CD4-positive, alpha-beta memory T cell (primary cell): ENCODE data around the gene B3GNT2. TPM values are rescaled to one million over a fixed set of nuclear protein-coding genes. Genes with fewer than 3 reads are reported as not detected.

Source experiments
- CTCF ChIA-PET: fragments of 350-600 bp; sonication (Branson Sonifier 250); formaldehyde crosslinking; loops from one replicate; lab custom pipeline; 2021; ENCODE audit warnings: inconsistent platforms; ENCODE audit not compliant: partially characterized antibody; lab: Charles Lee
- POLR2A ChIA-PET: fragments of 350-600 bp; sonication (Branson Sonifier 250); formaldehyde crosslinking; loops from one replicate; lab custom pipeline; 2021; ENCODE audit not compliant: partially characterized antibody; lab: Charles Lee
- DNase-seq, 5 donors: peaks; one replicate each; pipeline versions ENCODE4 v3.0.0 to v3.0.0-alpha.2; 2020 to 2022; ENCODE audit warnings: mixed read lengths in 1 of 5
- H3K27ac ChIP-seq: one replicate; pipeline ENCODE4 v1.7.0; 2013; ENCODE audit warnings: low read depth, low read length
- H3K27me3 ChIP-seq: 2 replicates; pipeline ENCODE4 v1.7.0; 2013; ENCODE audit warnings: mild to moderate bottlenecking, low read length, moderate library complexity; ENCODE audit not compliant: insufficient read depth
- H3K36me3 ChIP-seq: 2 replicates; pipeline ENCODE4 v1.7.0; 2013; ENCODE audit warnings: mild to moderate bottlenecking, low read length, moderate library complexity; ENCODE audit not compliant: insufficient read depth
- H3K4me1 ChIP-seq: 2 replicates; pipeline ENCODE4 v1.7.0; 2013; ENCODE audit warnings: mild to moderate bottlenecking, low read length, moderate library complexity; ENCODE audit not compliant: insufficient read depth
- H3K4me3 ChIP-seq, 2 donors: one replicate each; pipeline ENCODE4 v1.7.0; 2013; ENCODE audit warnings: low read length in 2 of 2, mild to moderate bottlenecking in 1 of 2
- H3K9me3 ChIP-seq, 2 donors: one replicate each; pipeline ENCODE4 v1.7.0; 2013; ENCODE audit warnings: low read length in 2 of 2, control low read depth in 1 of 2; ENCODE audit not compliant: control insufficient read depth in 1 of 2
- H3K27ac Mint-ChIP-seq, 7 donors: one replicate each; pipeline ENCODE4 v1.8.0; 2020 to 2021; ENCODE audit warnings: mixed read lengths in 7 of 7, mild to moderate bottlenecking in 6 of 7, inconsistent platforms in 3 of 7, moderate library complexity in 3 of 7
- H3K27me3 Mint-ChIP-seq, 2 donors: one replicate each; pipeline ENCODE4 v1.8.0; 2020 to 2021; ENCODE audit warnings: mixed read lengths in 2 of 2
- H3K36me3 Mint-ChIP-seq, 2 donors: one replicate each; pipeline ENCODE4 v1.8.0; 2020 to 2021; ENCODE audit warnings: mixed read lengths in 2 of 2, inconsistent platforms in 1 of 2, mild to moderate bottlenecking in 1 of 2
- H3K4me1 Mint-ChIP-seq, 4 donors: one replicate each; pipeline ENCODE4 v1.8.0; 2020 to 2021; ENCODE audit warnings: mixed read lengths in 4 of 4, mild to moderate bottlenecking in 1 of 4
- H3K4me3 Mint-ChIP-seq, 8 donors: one replicate each; pipeline ENCODE4 v1.8.0; 2020 to 2021; ENCODE audit warnings: mixed read lengths in 8 of 8, mild to moderate bottlenecking in 7 of 8, moderate library complexity in 6 of 8, inconsistent platforms in 3 of 8
- H3K9me3 Mint-ChIP-seq, 8 donors: one replicate each; pipeline ENCODE4 v1.8.0; 2020 to 2021; ENCODE audit warnings: mixed read lengths in 8 of 8, mild to moderate bottlenecking in 5 of 8, inconsistent platforms in 3 of 8, moderate library complexity in 1 of 8
- intact Hi-C: fragments of 100-400 bp; cut with micrococcal nuclease; formaldehyde crosslinking; loops from one replicate; pipeline ENCODE4 v1.15.1; 2023
- polyA plus RNA-seq, 2 donors: library from polyadenylated mRNA; unstranded; fragments of 300-500 nt; fragmentation: Illumina TruSeq; gene quantifications; one replicate each; pipeline ENCODE4 v1.2.3, GENCODE V29; 2021
- total RNA-seq, 2 experiments: library from RNA; stranded (reverse); gene quantifications; one replicate each; pipeline ENCODE4 v1.2.3, GENCODE V29; 2021

Gene B3GNT2
- total and polyA plus RNA-seq, 4 experiments from 2014 or later: 18.3 to 55.7 (median 24.3) TPM

DNA sequence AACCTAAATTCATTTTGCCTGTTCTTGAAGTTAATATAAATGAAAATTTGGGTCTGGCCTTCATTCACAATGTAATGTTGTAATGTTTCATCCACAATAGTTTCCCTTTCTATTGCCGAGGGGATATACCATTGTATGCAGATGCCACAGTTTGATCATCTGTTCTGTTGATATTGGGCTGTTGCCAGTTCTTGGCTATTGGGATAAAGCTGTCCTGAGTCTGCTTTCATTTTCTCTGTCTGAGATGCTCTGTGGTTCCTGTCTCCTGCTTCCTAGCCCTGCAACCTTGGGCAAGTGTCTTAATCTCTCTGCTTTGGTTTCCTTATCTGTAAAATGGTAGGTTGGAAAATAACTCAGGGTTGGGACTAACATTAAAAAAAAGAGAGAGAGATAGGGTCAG, 25.2 kb downstream of the B3GNT2 start:
- POLR2A ChIA-PET: interaction anchor here (1.0 kb wide), 1 partner anchor 23 kb away, joined by 3 read pairs; no protein-coding TSS in a partner anchor
- no peaks in the 10 kb centered on the region for H3K27me3 ChIP-seq
- H3K4me3 ChIP-seq: no peak overlapping the region
- H3K27ac Mint-ChIP-seq: peak overlapping the region; percentile 5 to 78 (median 56)
- CTCF ChIA-PET: no interaction called here
- H3K27ac ChIP-seq: no peak overlapping the region
- no peak for DNase-seq
- H3K4me3 Mint-ChIP-seq: peak overlapping the region in 3 of 8 donors; percentile 12 to 39 (median 22)
- intact Hi-C loops: no loop called here
- H3K36me3 Mint-ChIP-seq: peaks cover 44 to 51% of the 10 kb centered on the region in 2 donors
- peaks cover 53 to 75% (median 64%) of the 10 kb centered on the region in 4 donors for H3K4me1 Mint-ChIP-seq
- H3K36me3 ChIP-seq: peaks cover 16% of the 10 kb centered on the region
- no peaks in the 10 kb centered on the region for H3K27me3 Mint-ChIP-seq
- peaks cover 68% of the 10 kb centered on the region for H3K4me1 ChIP-seq
- H3K9me3 ChIP-seq: no peaks in the 10 kb centered on the region
- peaks cover 0 to 7% (median 0%) of the 10 kb centered on the region in 8 donors for H3K9me3 Mint-ChIP-seq

DNA sequence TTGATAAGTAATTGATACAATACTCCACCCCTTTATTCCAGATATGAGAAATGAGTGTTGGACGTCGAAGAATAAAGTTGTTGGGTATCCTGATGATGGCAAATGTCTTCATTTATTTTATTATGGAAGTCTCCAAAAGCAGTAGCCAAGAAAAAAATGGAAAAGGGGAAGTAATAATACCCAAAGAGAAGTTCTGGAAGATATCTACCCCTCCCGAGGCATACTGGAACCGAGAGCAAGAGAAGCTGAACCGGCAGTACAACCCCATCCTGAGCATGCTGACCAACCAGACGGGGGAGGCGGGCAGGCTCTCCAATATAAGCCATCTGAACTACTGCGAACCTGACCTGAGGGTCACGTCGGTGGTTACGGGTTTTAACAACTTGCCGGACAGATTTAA, 26.3 kb downstream of the B3GNT2 start:
- H3K27me3 Mint-ChIP-seq: no peaks in the 10 kb centered on the region
- Histone ChIP-seq H3K4me3 (no peak overlapping the region), H3K27ac (no peak overlapping the region), H3K4me1 (peaks cover 58% of the 10 kb centered on the region), H3K27me3 (no peaks in the 10 kb centered on the region), H3K36me3 (peaks cover 18% of the 10 kb centered on the region), H3K9me3 (no peaks in the 10 kb centered on the region)
- DNase-seq: no peak
- CTCF ChIA-PET: no interaction called here
- peaks cover 47 to 64% (median 55%) of the 10 kb centered on the region in 4 donors for H3K4me1 Mint-ChIP-seq
- H3K27ac Mint-ChIP-seq: peak overlapping the region in 6 of 7 donors; percentile 18 to 75 (median 47)
- H3K4me3 Mint-ChIP-seq: peak overlapping the region in 3 of 8 donors; percentile 29 to 67 (median 52)
- intact Hi-C loops: no loop called here
- H3K36me3 Mint-ChIP-seq: peaks cover 49 to 51% of the 10 kb centered on the region in 2 donors
- H3K9me3 Mint-ChIP-seq: peaks cover 0 to 7% (median 0%) of the 10 kb centered on the region in 8 donors
- POLR2A ChIA-PET: interaction anchor here (0.7 kb wide), 1 partner anchor 84 kb away, joined by 3 read pairs; no protein-coding TSS in a partner anchor

GRCh38 chr2:62222674-62223073, 26.8 kb downstream of the B3GNT2 start:
- Histone ChIP-seq H3K27ac (no peak overlapping the region), H3K27me3 (no peaks in the 10 kb centered on the region), H3K4me3 (no peak overlapping the region), H3K4me1 (peaks cover 55% of the 10 kb centered on the region), H3K9me3 (no peaks in the 10 kb centered on the region), H3K36me3 (peaks cover 18% of the 10 kb centered on the region)
- Mint-ChIP-seq H3K4me3 (peak overlapping the region in 5 of 8 donors; percentile 6 to 67 (median 18)), H3K9me3 (peaks cover 0 to 7% (median 0%) of the 10 kb centered on the region in 8 donors), H3K4me1 (peaks cover 44 to 59% (median 53%) of the 10 kb centered on the region in 4 donors), H3K27me3 (no peaks in the 10 kb centered on the region), H3K27ac (peak overlapping the region; percentile 48 to 82 (median 53)), H3K36me3 (peaks cover 50 to 56% of the 10 kb centered on the region in 2 donors)
- intact Hi-C loops: no loop called here
- POLR2A ChIA-PET: no interaction called here
- CTCF ChIA-PET: no interaction called here
- DNase-seq: peak in 2 of 5 donors; percentile 17 to 20

DNA sequence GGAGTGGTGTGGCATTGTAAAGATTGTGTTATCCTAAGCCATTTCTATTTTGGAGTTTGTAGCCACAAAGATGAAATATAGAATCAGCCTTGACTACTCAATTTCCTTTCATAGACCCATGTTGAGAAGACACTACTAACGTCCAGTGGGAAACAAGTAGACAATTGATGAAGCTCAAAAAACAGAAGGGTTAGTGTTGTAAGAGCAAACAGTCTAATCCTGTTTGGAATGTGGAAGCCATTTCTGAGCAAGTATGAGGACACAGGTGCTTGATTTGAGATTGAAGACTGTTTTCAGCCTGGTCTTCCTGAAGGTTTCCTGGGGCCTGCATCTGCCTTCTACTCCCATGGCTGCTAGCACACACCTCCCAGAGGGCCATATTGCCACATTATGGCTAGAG, 29.1 kb downstream of the B3GNT2 start:
- CTCF ChIA-PET: no interaction called here
- POLR2A ChIA-PET: no interaction called here

GRCh38 chr2:62227386-62228075, 31.6 kb downstream of the B3GNT2 start:
- Mint-ChIP-seq H3K27ac (peak overlapping the region in 3 of 7 donors; percentile 8 to 81 (median 11)), H3K9me3 (peaks cover 0 to 1% (median 0%) of the 10 kb centered on the region in 8 donors), H3K4me3 (no peak overlapping the region), H3K27me3 (no peaks in the 10 kb centered on the region), H3K36me3 (peaks cover 34 to 35% of the 10 kb centered on the region in 2 donors), H3K4me1 (peaks cover 13 to 17% (median 16%) of the 10 kb centered on the region in 4 donors)
- peaks cover 11% of the 10 kb centered on the region for H3K36me3 ChIP-seq
- ChIA-PET CTCF (interaction anchor here (1.6 kb wide), 1 partner anchor 11 kb away, joined by 6 read pairs; no protein-coding TSS in a partner anchor), POLR2A (no interaction called here)
- no peak for DNase-seq
- H3K27ac ChIP-seq: no peak overlapping the region
- intact Hi-C loops: no loop called here
- H3K4me3 ChIP-seq: no peak overlapping the region
- no peaks in the 10 kb centered on the region for H3K27me3 ChIP-seq
- no peaks in the 10 kb centered on the region for H3K9me3 ChIP-seq
- H3K4me1 ChIP-seq: peaks cover 7% of the 10 kb centered on the region

More for the DNA sequence above, 29.1 kb downstream of the B3GNT2 start:
- H3K9me3 Mint-ChIP-seq: peaks cover 0 to 2% (median 0%) of the 10 kb centered on the region in 8 donors
- no peak overlapping the region for H3K27ac ChIP-seq
- no peak for DNase-seq
- peaks cover 32 to 42% (median 34%) of the 10 kb centered on the region in 4 donors for H3K4me1 Mint-ChIP-seq
- peaks cover 33% of the 10 kb centered on the region for H3K4me1 ChIP-seq
- H3K36me3 ChIP-seq: peaks cover 18% of the 10 kb centered on the region
- H3K9me3 ChIP-seq: no peaks in the 10 kb centered on the region
- H3K36me3 Mint-ChIP-seq: peaks cover 46 to 55% of the 10 kb centered on the region in 2 donors
- H3K27me3 Mint-ChIP-seq: no peaks in the 10 kb centered on the region
- intact Hi-C loops: no loop called here
- H3K27me3 ChIP-seq: no peaks in the 10 kb centered on the region
- H3K4me3 Mint-ChIP-seq: no peak overlapping the region
- H3K4me3 ChIP-seq: no peak overlapping the region
- H3K27ac Mint-ChIP-seq: no peak overlapping the region

GRCh38 chr2:62229082-62229605, 33.2 kb downstream of the B3GNT2 start:
- no peaks in the 10 kb centered on the region for H3K4me1 ChIP-seq
- DNase-seq: no peak
- Mint-ChIP-seq H3K27ac (peak overlapping the region in 1 of 7 donors; percentile 61), H3K36me3 (peaks cover 19% of the 10 kb centered on the region in 2 donors), H3K4me3 (no peak overlapping the region), H3K9me3 (no peaks in the 10 kb centered on the region), H3K27me3 (no peaks in the 10 kb centered on the region), H3K4me1 (peaks cover 4 to 7% (median 6%) of the 10 kb centered on the region in 4 donors)
- intact Hi-C loops: no loop called here
- CTCF ChIA-PET: no interaction called here
- H3K4me3 ChIP-seq: no peak overlapping the region
- H3K36me3 ChIP-seq: peaks cover 6% of the 10 kb centered on the region
- H3K27ac ChIP-seq: no peak overlapping the region
- POLR2A ChIA-PET: no interaction called here
- H3K27me3 ChIP-seq: no peaks in the 10 kb centered on the region
- no peaks in the 10 kb centered on the region for H3K9me3 ChIP-seq

DNA sequence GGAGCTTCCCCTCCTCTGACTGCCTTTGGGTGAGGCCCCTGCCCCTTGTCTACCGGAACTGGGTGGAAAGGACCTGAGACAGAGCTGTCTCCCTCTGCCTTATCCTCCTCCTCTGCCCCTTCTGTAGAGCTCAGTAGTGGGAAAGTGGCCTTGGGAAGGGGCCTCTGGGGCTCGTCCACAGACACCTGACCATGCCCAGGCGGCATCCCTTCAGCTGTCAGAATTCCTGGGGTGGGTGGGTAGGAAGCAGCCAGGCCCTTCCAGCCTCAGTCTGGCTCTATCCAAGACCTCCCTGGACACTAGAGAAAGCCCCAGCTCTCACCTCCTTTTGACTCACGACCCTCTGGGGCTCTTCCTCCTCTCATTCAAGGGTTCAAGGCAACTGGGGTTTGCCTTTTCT, 35.6 kb downstream of the B3GNT2 start:
- Histone ChIP-seq H3K4me1 (no peaks in the 10 kb centered on the region), H3K4me3 (no peak overlapping the region), H3K36me3 (no peaks in the 10 kb centered on the region), H3K27ac (no peak overlapping the region), H3K27me3 (no peaks in the 10 kb centered on the region), H3K9me3 (no peaks in the 10 kb centered on the region)
- Mint-ChIP-seq H3K36me3 (peaks cover 3 to 10% of the 10 kb centered on the region in 2 donors), H3K4me1 (peaks cover 3 to 7% (median 6%) of the 10 kb centered on the region in 4 donors), H3K9me3 (no peaks in the 10 kb centered on the region), H3K4me3 (no peak overlapping the region), H3K27me3 (no peaks in the 10 kb centered on the region), H3K27ac (peak overlapping the region in 2 of 7 donors; percentile 1 to 36)
- ChIA-PET CTCF (no interaction called here), POLR2A (interaction anchor here (1.4 kb wide), 1 partner anchor 74 kb away, joined by 4 read pairs; no protein-coding TSS in a partner anchor)
- intact Hi-C loops: no loop called here
- DNase-seq: no peak
